Testis (tissue), 2 donors: Measurements from ENCODE around the gene SLC9A8.

Source experiments
- CTCF ChIP-seq, 3 experiments: fragments of 450-650 bp in 2 of 3; fragments of 200-600 bp in 1 of 3; sonication (generic) in 1 of 3; IDR thresholded peaks; one replicate each; pipeline ENCODE4 v1.5.1; 2016 to 2019; ENCODE audit warnings: antibody characterized with exemption in 3 of 3, mild to moderate bottlenecking in 2 of 3, moderate library complexity in 1 of 3
- POLR2A ChIP-seq: fragments of 450-650 bp; IDR thresholded peaks from one replicate; pipeline ENCODE4 v1.6.1; 2017; ENCODE audit warnings: antibody characterized with exemption, mild to moderate bottlenecking, moderate library complexity

GRCh38 chr20:49901588-49901987 lies 89.0 kb downstream of the SLC9A8 start:
- no peak for TF ChIP-seq CTCF (IDR thresholded peaks at IDR 0.05)
- no peak for TF ChIP-seq POLR2A
